ENCODE results near the gene CNGA3. TPM values are rescaled to one million over a fixed set of nuclear protein-coding genes. Genes with fewer than 3 reads are reported as not detected.

The CNGA3 gene
- total and polyA plus RNA-seq, 3 experiments from 2014 or later = not detected

DNA sequence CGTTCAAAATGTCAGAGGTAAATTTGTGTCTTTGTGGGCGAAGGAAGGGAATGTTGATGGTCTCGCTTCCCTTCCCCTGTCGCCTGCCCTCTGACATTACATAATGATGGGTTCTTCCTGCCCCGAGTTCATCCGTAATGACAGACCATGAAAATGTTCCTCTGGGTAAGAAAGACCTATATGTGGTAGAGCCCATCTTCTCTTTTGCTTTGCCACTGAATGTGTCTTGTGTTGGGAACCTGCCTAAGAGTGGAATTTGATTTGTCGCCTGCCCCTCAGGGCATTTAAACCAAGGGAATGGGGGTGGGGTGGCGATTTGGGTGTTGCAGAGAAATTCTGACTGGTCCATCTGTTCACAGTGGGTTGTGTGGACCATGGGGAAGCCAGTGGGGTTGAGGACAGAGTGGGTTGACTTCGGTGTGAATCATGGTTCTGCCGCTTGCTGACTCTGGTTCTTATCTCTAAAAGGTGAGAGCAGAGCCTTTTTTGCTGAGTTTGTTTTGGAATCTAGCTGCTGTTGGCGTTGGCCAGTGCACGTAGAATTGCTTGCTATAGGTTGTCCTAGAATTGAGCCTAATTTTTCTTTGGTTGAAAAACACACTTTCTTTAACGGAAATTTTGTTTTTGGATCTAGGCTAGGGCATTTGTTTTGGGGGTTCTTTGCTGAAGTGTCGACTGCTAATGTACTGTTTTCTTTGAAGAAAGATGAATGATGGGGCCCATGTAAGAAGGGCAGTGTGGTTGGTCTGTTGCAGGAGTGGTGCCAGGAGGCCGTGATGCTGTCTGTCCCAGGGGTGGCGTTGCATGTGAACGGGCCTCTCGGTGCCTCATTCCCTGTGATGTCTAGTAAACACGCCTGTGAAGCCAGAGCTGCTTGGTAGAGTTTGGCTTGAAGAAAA, 99.7 kb downstream of the CNGA3 start:
- Histone ChIP-seq H3K4me1 (ENCODE audit: insufficient read depth, low read length) (peaks cover 46% of the 10 kb centered on the region), H3K27me3 (ENCODE audit: insufficient read depth, low read length, poor library complexity, severe bottlenecking) (no peaks in the 10 kb centered on the region), H3K27ac (ENCODE audit: low read depth, low read length) (peak overlapping the region; percentile 75), H3K9me3 (ENCODE audit: low read length) (no peaks in the 10 kb centered on the region), H3K4me3 (ENCODE audit: low read length) (peak overlapping the region; percentile 69), H3K36me3 (ENCODE audit: insufficient read depth, low read length) (no peaks in the 10 kb centered on the region)
- H3K4me1 Mint-ChIP-seq = peaks cover 55 to 67% (median 63%) of the 10 kb centered on the region in 3 donors
- H3K36me3 Mint-ChIP-seq = peaks cover 0 to 13% (median 2%) of the 10 kb centered on the region in 3 donors
- CTCF ChIA-PET = interaction anchor here (1.0 to 3.0 kb wide), 13 partner anchors 10 to 73 kb away, joined by 3 to 26 read pairs (median 5); no protein-coding TSS in a partner anchor
- peak overlapping the region; percentile 93 to 99 (median 98) for H3K27ac Mint-ChIP-seq
- peaks cover 0 to 2% of the 10 kb centered on the region in 2 donors for H3K27me3 Mint-ChIP-seq
- POLR2A ChIA-PET = interaction anchor here (0.6 to 3.1 kb wide), 7 partner anchors 16 to 229 kb away, joined by 3 to 30 read pairs (median 3); no protein-coding TSS in a partner anchor
- DNase-seq = peak in 2 of 5 donors; percentile 14 to 48
- H3K9me3 Mint-ChIP-seq = no peaks in the 10 kb centered on the region
- H3K4me3 Mint-ChIP-seq = peak overlapping the region; percentile 92 to 98 (median 95)

DNA sequence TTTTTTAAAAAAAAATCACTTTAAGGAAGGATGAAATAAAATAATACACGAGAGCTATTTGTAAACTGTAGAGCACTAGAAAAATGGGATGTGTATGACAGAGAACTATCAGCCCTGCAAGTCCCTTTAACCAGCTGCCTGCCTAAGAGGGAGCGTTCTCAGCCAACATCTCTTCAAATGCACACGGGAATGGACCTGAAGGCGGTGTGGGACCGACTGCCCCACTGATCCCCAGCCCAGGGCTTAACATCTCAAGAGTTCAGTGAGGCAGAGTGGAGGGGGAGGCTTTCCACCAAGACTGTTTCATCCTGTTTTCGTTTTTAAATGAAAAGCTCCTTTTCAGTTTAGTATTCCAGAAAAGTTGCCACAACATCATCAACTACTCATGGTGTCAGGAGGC, 100.6 kb downstream of the CNGA3 start:
- H3K4me3 ChIP-seq (ENCODE audit: low read length) = peak overlapping the region; percentile 69
- no peaks in the 10 kb centered on the region for H3K36me3 ChIP-seq (ENCODE audit: insufficient read depth, low read length)
- Mint-ChIP-seq H3K27ac (peak overlapping the region; percentile 93 to 99 (median 98)), H3K4me1 (peaks cover 64 to 77% (median 72%) of the 10 kb centered on the region in 3 donors), H3K9me3 (no peaks in the 10 kb centered on the region), H3K4me3 (peak overlapping the region; percentile 92 to 98 (median 95)), H3K36me3 (peaks cover 0 to 15% (median 2%) of the 10 kb centered on the region in 3 donors), H3K27me3 (peaks cover 0 to 2% of the 10 kb centered on the region in 2 donors)
- H3K4me1 ChIP-seq (ENCODE audit: insufficient read depth, low read length) = peaks cover 56% of the 10 kb centered on the region
- no peak overlapping the region for H3K27ac ChIP-seq (ENCODE audit: low read depth, low read length)
- ChIA-PET POLR2A (interaction anchor here (0.8 to 3.1 kb wide), 5 partner anchors 15 to 160 kb away, joined by 3 to 30 read pairs (median 3); no protein-coding TSS in a partner anchor), CTCF (interaction anchor here (0.8 to 3.0 kb wide), 13 partner anchors 9 to 72 kb away, joined by 3 to 26 read pairs (median 5); no protein-coding TSS in a partner anchor)
- no peaks in the 10 kb centered on the region for H3K27me3 ChIP-seq (ENCODE audit: insufficient read depth, low read length, poor library complexity, severe bottlenecking)
- no peak for DNase-seq
- H3K9me3 ChIP-seq (ENCODE audit: low read length) = no peaks in the 10 kb centered on the region

Other genes starting within 250 kb of the CNGA3 start
- 10 to 100 TPM; 41.0 to 46.9 TPM for gene INPP4A, start 98.4 kb downstream of the CNGA3 start, total RNA-seq
- 61.4 TPM for gene INPP4A, start 98.4 kb downstream of the CNGA3 start, polyA plus RNA-seq

Measured in CD8-positive, alpha-beta memory T cell (primary cell).